ENCODE measurements around the gene PIGBOS1.
"Not testable (repeated sequence)": the region's sequence is repeated elsewhere in the genome, so short reads cannot be mapped to it uniquely, and the experiment has no call there.

The PIGBOS1 gene

GRCh38 chr15:55288006-55288717 is 30.8 kb downstream of the PIGBOS1 start:
- no peak for TF ChIP-seq JUND (IDR thresholded peaks at IDR 0.05; ENCODE audit: low read depth)
- no peak for DNase-seq (ENCODE audit: low read depth in 1 of 2, low spot score in 1 of 2)
- in situ Hi-C loops (cut with HindIII; ENCODE audit: low pct_unique_long_range_greater_than_20kb, low sequenced_read_pairs), result no loop called here

GRCh38 chr15:55286442-55287189 is 32.3 kb downstream of the PIGBOS1 start:
- in situ Hi-C loops (cut with HindIII; ENCODE audit: low pct_unique_long_range_greater_than_20kb, low sequenced_read_pairs); DNase-seq (ENCODE audit: low read depth in 1 of 2, low spot score in 1 of 2): not testable (repeated sequence)

- no peak for TF ChIP-seq JUND (IDR thresholded peaks at IDR 0.05; ENCODE audit: low read depth)
- no peak for DNase-seq (ENCODE audit: low read depth in 1 of 2, low spot score in 1 of 2)
- in situ Hi-C loops (cut with HindIII; ENCODE audit: low pct_unique_long_range_greater_than_20kb, low sequenced_read_pairs), result no loop called here
These were observed 34.5 kb downstream of the PIGBOS1 start for GRCh38 chr15:55284426-55284825.

GRCh38 chr15:55283379-55284147 is 35.4 kb downstream of the PIGBOS1 start:
- no peak for DNase-seq (ENCODE audit: low read depth in 1 of 2, low spot score in 1 of 2)
- TF ChIP-seq JUND (IDR thresholded peaks at IDR 0.05; ENCODE audit: low read depth), result no peak
- in situ Hi-C loops (cut with HindIII; ENCODE audit: low pct_unique_long_range_greater_than_20kb, low sequenced_read_pairs), result no loop called here

GRCh38 chr15:55282284-55282833 is 36.6 kb downstream of the PIGBOS1 start:
- in situ Hi-C loops (cut with HindIII; ENCODE audit: low pct_unique_long_range_greater_than_20kb, low sequenced_read_pairs), result no loop called here

DNA sequence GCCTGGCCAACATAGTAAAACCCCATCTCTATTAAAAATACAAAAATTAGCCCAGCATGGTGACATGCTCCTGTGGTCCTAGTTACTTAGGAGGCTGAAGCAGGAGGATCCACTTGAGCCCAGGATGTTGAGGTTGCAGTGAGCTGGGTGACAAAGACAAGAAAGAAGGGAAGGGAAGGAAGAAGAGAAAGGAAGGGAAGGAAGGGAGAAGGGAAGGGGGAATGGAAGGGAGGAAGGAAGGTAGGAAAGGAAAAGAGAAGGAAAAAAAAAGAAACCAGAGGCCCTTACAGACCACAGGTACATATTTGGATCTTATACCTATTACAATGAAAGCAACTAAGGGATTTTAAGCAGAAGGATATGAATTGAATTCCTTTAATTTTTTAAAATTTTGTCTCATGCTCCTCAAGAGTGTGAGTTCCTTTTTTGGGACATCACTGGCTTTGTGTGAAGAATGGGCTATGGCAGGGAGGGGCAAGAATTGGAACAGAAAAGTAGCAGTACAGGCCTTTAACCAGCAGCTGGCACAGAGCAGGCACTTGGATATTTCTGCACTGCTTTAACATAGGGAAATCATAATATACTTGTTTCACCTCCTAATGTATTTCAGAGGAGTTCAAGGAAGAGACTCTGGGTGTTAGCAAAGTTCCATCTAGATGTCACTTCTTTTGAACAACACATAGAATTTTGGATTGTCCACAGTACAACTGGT is 37.2 kb downstream of the PIGBOS1 start:
- in situ Hi-C loops (cut with HindIII; ENCODE audit: low pct_unique_long_range_greater_than_20kb, low sequenced_read_pairs), result no loop called here
- TF ChIP-seq JUND (IDR thresholded peaks at IDR 0.05; ENCODE audit: low read depth), result no peak
- no peak for DNase-seq (ENCODE audit: low read depth in 1 of 2, low spot score in 1 of 2)

More at GRCh38 chr15:55282284-55282833, 36.6 kb downstream of the PIGBOS1 start:
- no peak for DNase-seq (ENCODE audit: low read depth in 1 of 2, low spot score in 1 of 2)
- TF ChIP-seq JUND (IDR thresholded peaks at IDR 0.05; ENCODE audit: low read depth), result no peak

- in situ Hi-C loops (cut with HindIII; ENCODE audit: low pct_unique_long_range_greater_than_20kb, low sequenced_read_pairs); DNase-seq (ENCODE audit: low read depth in 1 of 2, low spot score in 1 of 2): not testable (repeated sequence)
These were observed 38.3 kb downstream of the PIGBOS1 start for GRCh38 chr15:55280589-55280988.

- peak in 1 of 2 experiments; percentile 13 for DNase-seq (ENCODE audit: low read depth in 1 of 2, low spot score in 1 of 2)
- TF ChIP-seq JUND (IDR thresholded peaks at IDR 0.05; ENCODE audit: low read depth), result no peak
- in situ Hi-C loops (cut with HindIII; ENCODE audit: low pct_unique_long_range_greater_than_20kb, low sequenced_read_pairs), result no loop called here
These were observed 39.1 kb downstream of the PIGBOS1 start for GRCh38 chr15:55279746-55280351.

GRCh38 chr15:55279100-55279745 is 39.7 kb downstream of the PIGBOS1 start:
- no peak for DNase-seq (ENCODE audit: low read depth in 1 of 2, low spot score in 1 of 2)
- in situ Hi-C loops (cut with HindIII; ENCODE audit: low pct_unique_long_range_greater_than_20kb, low sequenced_read_pairs), result no loop called here
- TF ChIP-seq JUND (IDR thresholded peaks at IDR 0.05; ENCODE audit: low read depth), result no peak

GRCh38 chr15:55277715-55278114 is 41.2 kb downstream of the PIGBOS1 start:
- no peak for TF ChIP-seq JUND (IDR thresholded peaks at IDR 0.05; ENCODE audit: low read depth)
- in situ Hi-C loops (cut with HindIII; ENCODE audit: low pct_unique_long_range_greater_than_20kb, low sequenced_read_pairs), result no loop called here
- no peak for DNase-seq (ENCODE audit: low read depth in 1 of 2, low spot score in 1 of 2)

- in situ Hi-C loops (cut with HindIII; ENCODE audit: low pct_unique_long_range_greater_than_20kb, low sequenced_read_pairs), result no loop called here
- DNase-seq (ENCODE audit: low read depth in 1 of 2, low spot score in 1 of 2), result no peak
- TF ChIP-seq JUND (IDR thresholded peaks at IDR 0.05; ENCODE audit: low read depth), result no peak
These were observed 41.8 kb downstream of the PIGBOS1 start for GRCh38 chr15:55277116-55277564.
